ENCODE data around the gene GPR61.

DNA sequence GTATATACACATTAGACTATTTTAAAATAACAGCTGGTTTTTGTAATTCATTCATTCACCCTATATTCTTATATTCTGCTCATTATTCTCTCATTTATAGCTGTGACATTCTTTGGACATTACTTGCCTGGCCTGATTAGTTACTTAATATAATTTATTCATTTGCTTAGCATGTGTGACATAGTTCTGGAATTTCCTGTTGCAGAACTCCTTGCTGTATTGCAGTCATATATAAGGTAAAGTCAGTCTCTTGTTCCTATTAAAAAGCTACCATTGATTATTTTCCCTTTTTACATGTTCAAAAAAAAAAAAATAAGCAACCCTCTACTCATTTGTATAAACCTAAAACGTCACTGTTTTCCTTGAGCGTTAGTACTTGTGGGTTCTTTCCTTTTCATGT is 55.9 kb downstream of the GPR61 start:
- TF ChIP-seq EZH2 (IDR thresholded peaks at IDR 0.05) (no peak), POLR2AphosphoS5 (IDR thresholded peaks at IDR 0.05; ENCODE audit: borderline replicate concordance, low read depth, low read length) (no peak)

Data from SK-N-MC (cell line).